ENCODE measurements around the gene RB1.
"Not testable (repeated sequence)": the region's sequence is repeated elsewhere in the genome, so short reads cannot be mapped to it uniquely, and the experiment has no call there.

RB1 gene

GRCh38 chr13:48411841-48412531, 108.4 kb downstream of the RB1 start:
- DNase-seq (ENCODE audit: low read depth), result peak; percentile 43
- H3K4me3 ChIP-seq (ENCODE audit: low read depth, low read length), result peak overlapping the region; percentile 74
- TF ChIP-seq CTCF (conservative IDR thresholded peaks at IDR 0.05; ENCODE audit: low read depth, low read length), result no peak

GRCh38 chr13:48412881-48413351, 109.4 kb downstream of the RB1 start, which contains the start of gene LPAR6:
Gene LPAR6 (minus strand): TSS chr13:48413113. CDS start chr13:48412423, 690 bp downstream.
- DNase-seq (ENCODE audit: low read depth), result peak; percentile 88
- TF ChIP-seq CTCF (conservative IDR thresholded peaks at IDR 0.05; ENCODE audit: low read depth, low read length), result no peak

GRCh38 chr13:48414501-48414900, 111.0 kb downstream of the RB1 start:
- H3K4me3 ChIP-seq (ENCODE audit: low read depth, low read length), result no peak overlapping the region
- no peak for DNase-seq (ENCODE audit: low read depth)
- TF ChIP-seq CTCF (conservative IDR thresholded peaks at IDR 0.05; ENCODE audit: low read depth, low read length), result no peak

More at GRCh38 chr13:48412881-48413351, 109.4 kb downstream of the RB1 start, which contains the start of gene LPAR6:
- peak within 1 kb of the TSS; percentile 74 for H3K4me3 ChIP-seq (ENCODE audit: low read depth, low read length)

- TF ChIP-seq CTCF (conservative IDR thresholded peaks at IDR 0.05; ENCODE audit: low read depth, low read length), result no peak
- H3K4me3 ChIP-seq (ENCODE audit: low read depth, low read length), result no peak overlapping the region
- DNase-seq (ENCODE audit: low read depth), result no peak
These were observed 112.0 kb downstream of the RB1 start for GRCh38 chr13:48415516-48415915.

GRCh38 chr13:48422003-48422402, 118.5 kb downstream of the RB1 start:
- not testable (repeated sequence) for H3K4me3 ChIP-seq (ENCODE audit: low read depth, low read length); DNase-seq (ENCODE audit: low read depth)

GRCh38 chr13:48424212-48424611, 120.7 kb downstream of the RB1 start:
- no peak overlapping the region for H3K4me3 ChIP-seq (ENCODE audit: low read depth, low read length)
- DNase-seq (ENCODE audit: low read depth), result no peak
- TF ChIP-seq CTCF (conservative IDR thresholded peaks at IDR 0.05; ENCODE audit: low read depth, low read length), result no peak

GRCh38 chr13:48426052-48426451, 122.5 kb downstream of the RB1 start:
- TF ChIP-seq CTCF (conservative IDR thresholded peaks at IDR 0.05; ENCODE audit: low read depth, low read length), result no peak
- no peak for DNase-seq (ENCODE audit: low read depth)
- H3K4me3 ChIP-seq (ENCODE audit: low read depth, low read length), result no peak overlapping the region

- not testable (repeated sequence) for H3K4me3 ChIP-seq (ENCODE audit: low read depth, low read length); DNase-seq (ENCODE audit: low read depth)
These were observed 123.3 kb downstream of the RB1 start for GRCh38 chr13:48426755-48427298.

Data from choroid plexus epithelial cell (primary cell).